Fibroblast of villous mesenchyme (primary cell): ENCODE measurements around the gene LIPG. TPM values are rescaled to one million over a fixed set of nuclear protein-coding genes. Genes with fewer than 3 reads are reported as not detected.

Experiments
- DNase-seq: peaks from one replicate; pipeline ENCODE4 v3.0.0-alpha.2; 2010; ENCODE audit warnings: low read depth
- H3K4me3 ChIP-seq: 2 replicates; pipeline ENCODE4 v1.5.1; 2011; ENCODE audit warnings: low read depth, mild to moderate bottlenecking, low read length
- total RNA-seq: library from RNA; depleted of rRNA; stranded (reverse); fragments of >200 nt; gene quantifications from 2 replicates; pipeline ENCODE4 v1.2.3, GENCODE V29; 2012
- TF ChIP-seq, protein P1 (sequence below): IDR thresholded peaks from 2 replicates; pipeline ENCODE4 v1.5.1; 2012; ENCODE audit warnings: low read depth, mild to moderate bottlenecking, low read length; ENCODE audit not compliant: insufficient read depth

LIPG gene
- total RNA-seq, 1 donor = 0.86 TPM

DNA sequence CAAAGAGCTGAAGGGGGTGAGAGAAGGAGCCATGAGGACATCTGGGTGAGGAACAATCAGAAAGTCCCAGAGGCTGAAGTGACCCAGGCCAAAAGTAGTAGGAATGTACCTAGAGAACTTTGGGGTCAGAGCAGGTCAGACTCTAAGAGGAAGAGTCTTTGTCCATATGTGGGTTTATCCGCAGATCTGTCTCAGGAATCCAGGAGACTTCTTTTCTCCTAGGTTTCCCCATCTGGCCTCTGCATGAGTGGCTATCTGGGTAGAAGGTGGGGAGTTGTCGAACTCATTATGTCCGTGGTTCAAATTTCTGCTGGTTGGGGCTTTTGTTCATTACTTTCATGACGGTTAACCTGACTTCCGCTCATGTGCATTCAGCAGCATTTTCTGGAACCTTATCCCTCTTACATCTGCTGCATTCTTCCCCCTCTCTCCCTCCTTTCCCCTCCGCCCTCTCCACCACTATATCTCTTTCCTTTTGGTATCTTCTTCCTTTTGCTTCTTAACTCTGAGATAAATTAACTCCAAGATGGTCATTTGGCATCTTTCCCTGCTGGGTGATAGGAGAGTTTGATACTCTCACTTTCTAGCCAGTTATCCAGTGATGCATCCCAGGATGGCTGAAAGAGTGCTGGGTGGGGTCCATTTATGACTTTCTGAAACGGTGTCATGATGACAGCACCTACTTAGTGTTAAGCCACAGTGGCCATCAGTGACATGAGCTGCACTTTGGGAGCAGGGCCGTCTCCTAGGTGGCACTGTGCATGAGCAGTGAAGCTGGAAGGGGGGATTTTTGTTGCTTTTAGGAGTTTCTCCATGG lies 2.1 kb downstream of the LIPG start:
- TF ChIP-seq, protein P1, sequence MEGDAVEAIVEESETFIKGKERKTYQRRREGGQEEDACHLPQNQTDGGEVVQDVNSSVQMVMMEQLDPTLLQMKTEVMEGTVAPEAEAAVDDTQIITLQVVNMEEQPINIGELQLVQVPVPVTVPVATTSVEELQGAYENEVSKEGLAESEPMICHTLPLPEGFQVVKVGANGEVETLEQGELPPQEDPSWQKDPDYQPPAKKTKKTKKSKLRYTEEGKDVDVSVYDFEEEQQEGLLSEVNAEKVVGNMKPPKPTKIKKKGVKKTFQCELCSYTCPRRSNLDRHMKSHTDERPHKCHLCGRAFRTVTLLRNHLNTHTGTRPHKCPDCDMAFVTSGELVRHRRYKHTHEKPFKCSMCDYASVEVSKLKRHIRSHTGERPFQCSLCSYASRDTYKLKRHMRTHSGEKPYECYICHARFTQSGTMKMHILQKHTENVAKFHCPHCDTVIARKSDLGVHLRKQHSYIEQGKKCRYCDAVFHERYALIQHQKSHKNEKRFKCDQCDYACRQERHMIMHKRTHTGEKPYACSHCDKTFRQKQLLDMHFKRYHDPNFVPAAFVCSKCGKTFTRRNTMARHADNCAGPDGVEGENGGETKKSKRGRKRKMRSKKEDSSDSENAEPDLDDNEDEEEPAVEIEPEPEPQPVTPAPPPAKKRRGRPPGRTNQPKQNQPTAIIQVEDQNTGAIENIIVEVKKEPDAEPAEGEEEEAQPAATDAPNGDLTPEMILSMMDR = no peak
- no peak overlapping the region for H3K4me3 ChIP-seq
- no peak for DNase-seq

DNA sequence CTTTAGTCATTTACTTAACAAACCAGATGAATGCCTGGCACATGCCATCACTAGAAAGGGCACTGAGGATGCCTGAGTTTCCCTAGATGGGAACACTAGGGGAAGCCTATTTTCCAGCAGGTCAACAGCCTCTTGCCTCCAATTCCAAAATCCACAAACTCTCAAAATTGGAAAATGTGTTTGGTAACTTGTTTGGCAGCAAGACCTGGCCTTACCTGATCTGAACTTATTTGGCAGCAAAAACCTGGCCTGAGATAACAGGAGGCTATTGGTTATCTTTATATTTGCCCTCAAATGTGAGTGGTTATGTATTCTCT lies 2.6 kb downstream of the LIPG start:
- DNase-seq = no peak
- H3K4me3 ChIP-seq = no peak overlapping the region
- TF ChIP-seq, protein P1 = no peak

DNA sequence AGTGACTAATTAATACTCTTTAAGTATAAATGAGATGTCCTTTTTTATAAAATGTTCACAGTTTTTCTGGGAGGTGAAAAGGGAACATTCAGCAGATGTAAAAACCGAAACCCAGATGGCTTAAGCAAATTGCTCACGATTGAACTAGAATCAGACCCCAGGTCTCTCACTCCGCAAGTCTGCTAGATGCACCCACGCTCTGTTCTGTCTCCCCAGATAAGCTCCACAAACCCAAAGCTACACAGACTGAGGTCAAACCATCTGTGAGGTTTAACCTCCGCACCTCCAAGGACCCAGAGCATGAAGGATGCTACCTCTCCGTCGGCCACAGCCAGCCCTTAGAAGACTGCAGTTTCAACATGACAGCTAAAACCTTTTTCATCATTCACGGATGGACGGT lies 3.2 kb downstream of the LIPG start:
- no peak for DNase-seq
- TF ChIP-seq, protein P1 = no peak
- no peak overlapping the region for H3K4me3 ChIP-seq

DNA sequence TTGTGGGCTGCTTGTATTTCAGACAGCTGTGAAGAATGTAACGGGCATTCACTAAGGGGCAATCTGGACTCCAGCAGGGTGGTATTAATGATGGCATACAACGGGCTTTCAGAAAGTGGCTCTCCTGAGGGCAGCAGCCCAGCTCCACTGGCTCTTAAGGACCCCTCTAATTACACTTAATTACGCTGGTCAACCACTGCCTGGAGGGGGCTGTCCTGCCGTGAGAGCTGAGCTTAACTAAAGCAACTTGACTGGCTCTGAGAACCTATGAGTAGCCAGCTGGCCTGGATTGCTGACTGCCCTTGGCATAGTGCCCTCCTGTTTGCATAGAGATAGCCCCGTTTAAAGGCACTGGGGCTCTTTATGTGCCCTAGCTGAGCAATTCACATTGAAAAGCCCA lies 3.8 kb downstream of the LIPG start:
- DNase-seq = no peak
- TF ChIP-seq, protein P1 = no peak
- no peak overlapping the region for H3K4me3 ChIP-seq

DNA sequence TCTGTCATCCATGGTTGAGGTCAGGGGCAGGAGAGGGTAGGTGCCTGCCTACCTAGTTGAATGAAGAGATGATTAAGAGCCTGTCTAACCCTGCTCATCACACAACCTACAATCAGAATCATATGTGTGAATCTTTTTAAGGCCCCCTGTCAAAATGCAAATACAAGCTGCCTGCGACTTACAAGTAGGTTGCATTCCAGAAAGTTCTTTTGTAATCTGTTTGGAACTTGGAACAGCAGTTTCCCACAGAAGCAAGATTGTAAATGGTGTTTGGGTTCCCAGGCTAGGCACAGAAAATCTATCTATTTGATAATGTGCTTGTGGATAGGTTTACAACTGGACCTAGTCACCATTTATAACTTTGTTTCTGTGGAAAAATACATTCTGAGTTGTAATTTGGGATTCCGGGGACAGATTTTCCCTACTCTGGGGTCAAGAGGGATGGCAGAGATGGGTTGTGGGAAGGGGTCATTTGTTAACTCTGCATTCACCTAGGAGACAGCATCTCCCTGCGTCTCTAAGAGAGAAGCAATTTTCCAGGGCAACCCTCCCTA lies 4.4 kb downstream of the LIPG start:
- no peak overlapping the region for H3K4me3 ChIP-seq
- DNase-seq = peak; percentile 40
- TF ChIP-seq, protein P1 = no peak

DNA sequence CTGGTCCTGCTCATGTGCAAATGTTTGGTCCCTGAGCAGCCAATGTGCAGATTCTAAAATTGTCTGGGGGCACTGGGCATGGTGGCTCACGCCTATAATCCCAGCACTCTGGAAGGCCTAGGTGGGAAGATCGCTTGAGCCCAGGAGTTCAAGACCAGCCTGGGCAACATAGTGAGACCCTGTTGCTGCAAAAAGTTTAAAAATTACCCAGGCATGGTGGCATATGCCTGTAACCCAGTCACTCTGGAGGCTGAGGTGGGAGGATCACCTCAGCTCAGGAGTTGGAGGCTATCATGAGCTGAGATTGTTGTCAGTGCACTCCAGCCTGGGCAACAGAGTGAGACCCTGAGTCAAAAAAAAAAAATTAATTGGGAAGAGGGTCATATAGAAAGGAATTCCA lies 5.1 kb downstream of the LIPG start:
- no peak overlapping the region for H3K4me3 ChIP-seq
- TF ChIP-seq, protein P1 = no peak
- DNase-seq = no peak
